Left renal pelvis (tissue), 4 donors: ENCODE data around the gene RHBDF2. TPM values are rescaled to one million over a fixed set of nuclear protein-coding genes. Genes with fewer than 3 reads are reported as not detected.

ENCODE experiments used
- DNase-seq, 4 donors: peaks; one replicate each; pipeline ENCODE4 v3.0.0-alpha.2; 2013; ENCODE audit warnings: low read depth in 4 of 4, low spot score in 3 of 4
- polyA plus RNA-seq, 4 donors: library from polyadenylated mRNA; unstranded; fragments of 120-200 nt; gene quantifications; one replicate each; pipeline ENCODE4 v1.2.1, GENCODE V29; 2013; ENCODE audit not compliant: insufficient read length in 4 of 4

The RHBDF2 gene
- polyA plus RNA-seq, 4 donors, result 4.6 to 8.9 (median 6.2) TPM

DNA sequence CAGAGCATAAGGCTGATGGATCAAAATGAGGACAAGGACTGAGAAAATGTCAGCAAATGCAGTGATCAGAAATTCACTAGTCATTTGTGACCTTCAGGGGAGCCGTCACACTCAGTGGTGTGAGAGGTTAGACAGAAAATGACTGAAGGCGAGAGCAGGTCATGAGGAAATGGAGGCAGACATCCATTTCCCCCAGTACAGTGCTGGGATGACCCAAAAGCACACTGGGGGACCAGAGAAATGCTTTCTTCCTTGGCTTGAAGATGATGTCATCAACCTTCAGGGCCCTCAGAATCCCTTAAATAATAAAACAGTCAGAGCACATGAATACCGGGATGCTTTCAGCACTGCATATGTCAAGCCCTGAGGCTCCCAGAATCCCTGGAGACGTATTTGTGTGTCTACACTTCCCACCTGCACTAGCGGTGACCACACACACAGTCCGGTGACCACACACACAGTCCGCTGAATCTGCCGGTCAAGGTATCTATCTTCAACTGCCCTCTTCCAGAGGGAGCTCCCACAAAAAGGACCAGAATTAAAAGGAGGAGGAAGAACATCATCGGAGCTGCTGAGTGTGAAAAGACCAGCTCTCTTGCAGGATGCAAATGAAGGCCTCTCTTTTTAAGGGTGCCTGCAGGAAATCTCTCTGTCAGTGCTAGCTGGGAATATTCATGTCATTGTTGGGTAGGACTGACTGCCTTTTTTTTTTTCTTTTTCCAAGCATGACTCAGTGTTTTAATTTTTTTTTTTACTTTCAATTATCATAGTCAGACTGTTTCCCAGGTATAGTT lies 56.5 kb downstream of the RHBDF2 start:
- no peak for DNase-seq

DNA sequence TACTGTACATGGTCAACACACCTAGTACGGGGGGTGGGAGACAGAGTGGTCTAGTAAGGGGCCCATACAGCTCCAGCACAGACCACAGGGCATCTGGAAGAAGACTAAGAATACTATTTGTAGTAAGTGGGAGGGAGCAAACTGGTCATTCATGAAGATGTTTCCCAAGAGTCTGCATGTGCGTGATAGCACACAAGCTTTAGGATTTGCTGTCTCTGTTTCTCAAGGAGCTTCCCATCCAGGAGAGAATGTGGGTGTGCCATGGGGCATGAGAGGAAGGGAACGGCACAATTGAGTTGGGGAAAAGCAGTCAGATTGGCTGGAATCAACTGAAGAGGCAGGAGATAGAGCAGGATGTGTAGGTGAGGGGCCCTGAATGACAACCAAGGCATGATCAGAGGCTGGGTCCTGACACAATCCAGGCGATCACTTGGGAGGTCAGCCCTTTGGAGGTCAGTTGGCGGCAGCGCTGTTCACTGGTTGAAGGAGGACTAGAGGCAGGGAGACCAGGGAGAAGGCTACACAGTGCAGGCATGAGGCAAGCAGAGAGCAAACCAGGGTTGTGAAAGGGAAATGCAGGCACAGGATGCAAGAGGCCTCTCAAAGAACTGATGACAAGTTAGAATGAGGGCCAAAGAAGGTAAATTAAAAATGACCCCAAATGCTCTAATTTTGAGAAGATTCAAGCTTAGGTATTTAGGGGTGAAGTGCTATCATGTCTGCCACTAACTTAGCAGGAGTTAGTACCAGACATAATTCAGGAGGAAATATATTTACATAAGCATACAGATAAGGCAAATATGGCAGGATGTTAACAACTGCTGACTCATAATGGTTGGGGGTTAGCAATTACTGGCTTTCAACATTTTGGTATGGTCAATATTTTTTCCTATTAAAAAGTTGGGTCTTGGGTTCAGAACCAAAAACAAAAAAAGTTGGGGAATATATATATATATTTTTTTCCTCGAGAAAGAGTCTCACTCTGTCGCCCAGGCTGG lies 58.6 kb downstream of the RHBDF2 start:
- no peak for DNase-seq

DNA sequence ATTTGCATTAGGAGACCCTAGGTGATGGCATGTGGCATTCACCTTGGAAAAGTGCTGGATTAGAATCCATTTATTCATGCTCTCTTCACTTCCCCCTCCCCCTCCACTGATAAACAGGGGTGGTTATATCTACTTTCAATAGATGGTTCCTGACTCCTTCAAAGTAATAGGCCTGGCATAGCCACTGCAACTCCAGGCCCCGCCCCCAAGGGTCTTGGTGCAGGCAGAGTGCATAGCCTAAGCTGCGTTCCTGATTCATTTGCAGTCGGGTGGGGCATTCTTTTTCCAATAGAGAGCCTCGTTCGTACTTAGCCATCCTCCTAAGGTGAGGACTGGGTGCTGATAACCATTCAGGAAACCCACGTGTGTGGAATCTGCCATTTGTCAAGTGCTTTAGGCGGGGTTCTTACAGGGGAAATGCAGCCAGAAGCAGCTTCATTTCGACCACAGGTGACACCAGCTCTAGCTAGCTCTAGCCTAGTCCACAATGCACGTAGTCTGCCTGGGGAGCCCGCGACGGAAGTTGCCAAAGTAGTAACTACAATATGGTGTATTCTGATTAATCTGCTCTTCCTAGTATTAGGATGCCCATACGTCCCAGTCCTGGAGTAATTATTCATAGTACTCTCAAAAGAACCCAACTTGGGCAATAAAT lies 59.4 kb downstream of the RHBDF2 start:
- no peak for DNase-seq

GRCh38 chr17:76440751-76441362 lies 60.4 kb downstream of the RHBDF2 start:
- no peak for DNase-seq

GRCh38 chr17:76439314-76439928 lies 61.8 kb downstream of the RHBDF2 start:
- DNase-seq, result no peak

- DNase-seq, result no peak
These were observed 62.3 kb downstream of the RHBDF2 start for GRCh38 chr17:76438906-76439305.

DNA sequence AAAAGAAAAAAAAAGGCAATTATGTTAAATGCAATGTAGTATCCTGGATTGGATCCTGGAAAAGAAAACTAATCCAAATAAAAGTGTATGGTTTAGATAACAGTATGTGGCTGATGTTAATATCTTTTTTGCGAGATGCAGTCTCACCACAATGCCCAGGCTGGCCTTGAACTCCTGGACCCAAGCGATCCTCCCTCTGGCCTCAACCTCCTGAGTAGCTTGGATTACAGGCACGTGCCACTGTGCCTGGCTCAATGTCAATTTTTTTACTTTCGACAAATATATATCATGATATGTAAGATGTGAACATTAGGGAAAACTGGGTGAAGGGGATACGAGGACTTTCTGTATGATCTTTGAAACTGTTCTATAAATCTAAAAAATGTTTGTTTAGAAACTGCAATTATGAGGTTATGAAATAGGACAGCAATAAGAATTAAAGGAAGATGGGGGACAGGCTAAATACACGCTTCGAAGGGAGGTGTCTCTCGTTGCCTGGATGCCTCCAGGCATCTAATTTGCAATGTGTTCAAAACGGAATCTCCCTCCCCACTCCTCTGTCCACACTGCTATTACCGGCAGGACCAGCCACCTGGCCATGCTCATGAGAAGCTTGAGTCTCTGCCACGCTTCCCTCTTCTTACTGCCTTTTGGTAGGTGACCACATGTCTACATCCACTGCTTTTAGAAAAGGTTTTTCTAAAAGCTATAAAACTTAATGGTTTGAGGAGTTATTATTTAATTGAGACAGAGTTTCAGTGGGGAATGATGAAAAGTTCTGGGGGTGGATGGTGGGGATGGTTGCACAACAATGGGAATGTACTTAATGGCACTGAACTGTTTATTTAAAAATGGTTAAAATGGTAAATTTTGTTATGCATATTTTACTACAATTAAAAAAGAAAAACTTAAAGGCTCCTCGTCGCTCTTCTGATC lies 63.5 kb downstream of the RHBDF2 start:
- no peak for DNase-seq

- DNase-seq, result no peak
These were observed 65.5 kb downstream of the RHBDF2 start for GRCh38 chr17:76435751-76436150.

DNA sequence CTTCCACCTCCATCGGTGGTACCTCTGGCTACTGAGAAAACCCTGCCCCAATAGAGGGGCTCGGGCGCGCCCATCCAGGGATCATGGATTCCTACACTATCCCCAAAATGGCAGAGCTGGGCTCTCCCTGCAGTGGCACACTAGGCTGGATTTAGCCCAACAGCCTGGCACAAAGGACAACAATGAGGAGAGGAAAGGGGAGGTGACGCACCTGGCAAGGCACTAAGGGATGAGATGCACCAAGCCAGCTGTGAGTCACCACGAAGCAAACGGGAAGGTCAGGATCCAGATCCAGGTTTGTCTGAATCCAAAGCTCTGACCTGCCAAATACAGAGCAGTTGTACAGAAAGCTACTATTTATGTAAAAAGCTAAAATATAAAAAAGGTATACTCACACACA lies 66.4 kb downstream of the RHBDF2 start:
- no peak for DNase-seq

DNA sequence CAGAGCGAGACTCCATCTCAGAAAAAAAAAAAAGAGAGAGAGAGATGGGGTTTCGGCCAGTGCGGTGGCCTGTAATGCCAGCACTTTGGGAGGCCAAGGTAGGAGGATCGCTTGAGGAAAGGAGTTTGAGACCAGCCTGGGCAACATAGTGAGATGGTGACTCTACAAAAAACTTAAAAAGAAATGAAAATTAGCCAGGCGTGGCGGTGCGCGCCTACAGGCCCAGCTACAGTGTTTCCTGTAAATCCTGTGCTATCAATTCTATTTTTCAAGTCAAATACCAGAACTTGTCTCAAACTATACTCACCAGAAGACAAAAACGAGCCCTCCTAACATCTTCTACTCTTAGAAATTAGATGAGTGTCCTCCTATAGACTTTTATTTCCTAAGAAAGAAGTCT lies 67.5 kb downstream of the RHBDF2 start:
- no peak for DNase-seq

DNA sequence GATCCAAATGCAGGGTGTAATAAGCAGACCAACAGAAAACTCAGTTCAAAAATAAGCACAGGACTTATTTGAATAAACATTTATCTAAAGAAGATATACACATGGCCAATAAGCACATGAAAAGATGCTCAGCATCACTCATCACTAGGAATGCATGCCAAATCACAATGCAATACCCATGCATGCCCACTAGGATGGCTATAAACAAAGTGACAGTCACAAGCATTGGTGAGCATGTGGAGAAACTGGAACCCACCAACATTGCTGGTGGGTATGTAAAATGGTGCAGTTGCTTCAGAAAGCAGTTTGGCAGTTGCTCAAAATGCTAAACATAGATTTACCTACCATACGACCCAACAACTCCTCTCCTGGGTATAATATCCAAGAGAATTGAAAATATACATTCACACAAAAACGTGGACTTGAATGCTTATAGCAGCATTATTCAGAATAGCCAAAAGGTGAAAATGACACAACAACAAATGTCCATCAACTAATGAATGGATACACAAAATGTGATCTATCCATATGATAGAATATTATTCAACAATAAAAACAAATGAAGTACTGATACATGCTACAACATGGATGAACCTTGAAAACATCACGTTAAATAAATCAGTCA lies 68.4 kb downstream of the RHBDF2 start:
- no peak for DNase-seq

GRCh38 chr17:76432004-76432403 lies 69.2 kb downstream of the RHBDF2 start:
- DNase-seq, result no peak

DNA sequence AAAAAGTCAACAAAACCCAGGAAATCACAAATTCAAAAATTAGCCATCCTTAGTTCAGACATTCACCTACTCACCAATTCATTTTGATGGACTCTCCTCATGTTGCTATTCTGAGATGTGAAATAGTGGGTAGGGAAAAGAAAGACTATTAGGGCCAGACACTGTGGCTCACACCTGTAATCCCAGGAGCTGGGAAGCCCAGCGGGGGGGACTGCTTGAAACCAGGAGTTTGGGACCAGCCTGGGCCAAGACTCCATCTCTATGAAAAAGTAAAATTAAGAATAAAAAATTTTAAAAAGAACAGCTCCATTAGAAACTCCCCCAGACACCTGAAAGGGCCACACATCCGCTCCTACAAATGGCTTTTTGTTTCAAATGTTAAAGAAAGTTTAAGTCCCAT lies 69.7 kb downstream of the RHBDF2 start:
- no peak for DNase-seq

DNA sequence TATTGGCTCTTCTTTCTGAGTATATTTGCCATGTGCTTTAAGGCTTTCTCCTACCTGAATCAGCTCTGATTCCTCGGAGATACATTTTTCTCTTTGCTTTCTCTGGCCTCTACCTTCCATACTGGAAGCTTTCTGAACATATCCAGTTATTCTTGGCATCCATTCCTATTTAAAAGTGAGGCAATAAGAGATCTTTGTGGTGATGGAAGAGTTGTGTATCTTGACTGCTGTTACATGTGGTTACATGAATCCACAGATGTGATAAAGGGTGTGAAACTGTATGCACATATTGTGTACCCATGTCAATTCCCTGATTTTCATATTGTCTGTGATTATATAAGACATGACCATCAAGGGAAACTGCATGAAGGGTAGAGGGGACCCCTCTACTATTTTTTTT lies 72.7 kb downstream of the RHBDF2 start:
- no peak for DNase-seq

GRCh38 chr17:76427501-76428231 lies 73.6 kb downstream of the RHBDF2 start:
- no peak for DNase-seq

DNA sequence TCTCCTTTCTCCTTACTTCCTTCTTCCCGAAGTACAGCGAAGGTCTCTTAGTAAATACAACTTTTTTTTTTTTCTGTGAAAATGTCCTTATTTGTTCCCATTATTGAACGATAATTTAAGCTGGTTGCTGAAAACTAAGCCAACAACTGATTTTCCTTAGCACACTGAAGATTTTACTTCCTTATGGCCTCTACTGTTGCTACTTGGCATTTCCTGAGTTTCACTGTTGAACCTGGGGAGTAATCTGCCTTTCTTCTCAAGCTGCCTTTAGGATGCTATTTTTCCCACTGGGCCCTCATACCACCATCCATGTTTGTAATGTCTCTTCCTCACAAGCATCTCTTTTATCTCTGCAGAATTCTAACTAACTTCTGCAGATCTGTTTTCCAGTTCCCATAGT lies 74.4 kb downstream of the RHBDF2 start:
- no peak for DNase-seq

- no peak for DNase-seq
These were observed 78.4 kb downstream of the RHBDF2 start for GRCh38 chr17:76422860-76423259.

DNA sequence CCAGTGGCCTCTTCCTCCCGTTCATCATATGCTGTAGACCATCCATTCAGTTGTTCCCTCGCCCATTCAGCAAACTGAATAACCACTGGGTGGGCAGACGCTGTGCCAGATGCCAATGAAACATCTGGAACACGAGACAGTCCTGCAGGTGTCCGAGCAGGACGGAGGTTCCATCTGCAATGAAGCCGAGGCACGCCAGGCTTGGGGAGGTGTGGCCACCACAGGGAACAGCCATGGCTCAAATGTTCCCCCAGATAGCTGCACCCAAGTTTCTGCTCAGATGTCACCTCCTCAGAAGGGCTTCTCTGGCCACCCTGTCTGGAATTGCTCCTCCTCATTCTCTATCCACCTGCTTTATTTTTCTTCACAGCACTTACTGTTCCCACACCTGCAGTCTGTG lies 78.8 kb downstream of the RHBDF2 start:
- no peak for DNase-seq
